ENCODE results near the gene NRP1.

The NRP1 gene

DNA sequence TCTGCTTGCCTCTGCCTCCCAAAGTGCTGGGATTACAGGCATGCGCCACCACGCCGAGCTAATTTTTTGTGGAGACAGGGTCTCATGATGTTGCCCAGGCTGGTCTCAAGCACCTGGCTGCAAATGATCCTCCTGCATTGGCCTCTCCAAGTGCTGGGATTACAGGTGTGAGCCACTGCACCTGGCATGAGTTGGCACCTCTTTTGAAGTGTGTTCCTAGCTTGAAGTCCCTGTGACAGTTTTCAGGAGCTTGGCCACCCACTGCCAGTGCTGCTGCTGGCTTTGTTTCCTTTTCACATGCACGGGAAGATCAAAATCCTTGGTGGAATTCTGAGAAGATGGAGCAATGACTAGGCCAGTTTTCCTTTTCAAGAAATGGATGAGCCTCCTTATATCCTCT lies 126.3 kb downstream of the NRP1 start:
- Histone ChIP-seq H3K9me3 (ENCODE audit: control insufficient read depth, low read length) (no peaks in the 10 kb centered on the region), H3K9ac (ENCODE audit: low read length) (no peak overlapping the region), H3K4me3 (ENCODE audit: low read length) (no peak overlapping the region), H3K27me3 (ENCODE audit: control insufficient read depth, insufficient read depth, low read length) (no peaks in the 10 kb centered on the region), H3K36me3 (ENCODE audit: control insufficient read depth, insufficient read depth, low read length) (peaks cover 3% of the 10 kb centered on the region), H3K4me1 (ENCODE audit: control insufficient read depth, insufficient read depth, low read length) (no peaks in the 10 kb centered on the region)

- no peaks in the 10 kb centered on the region for H3K9me3 ChIP-seq (ENCODE audit: control insufficient read depth, low read length)
- no peaks in the 10 kb centered on the region for H3K4me1 ChIP-seq (ENCODE audit: control insufficient read depth, insufficient read depth, low read length)
- no peak overlapping the region for H3K4me3 ChIP-seq (ENCODE audit: low read length)
- H3K27me3 ChIP-seq (ENCODE audit: control insufficient read depth, insufficient read depth, low read length) = no peaks in the 10 kb centered on the region
- peaks cover 3% of the 10 kb centered on the region for H3K36me3 ChIP-seq (ENCODE audit: control insufficient read depth, insufficient read depth, low read length)
- no peak overlapping the region for H3K9ac ChIP-seq (ENCODE audit: low read length)
These were observed 130.4 kb downstream of the NRP1 start for GRCh38 chr10:33204031-33204430.

DNA sequence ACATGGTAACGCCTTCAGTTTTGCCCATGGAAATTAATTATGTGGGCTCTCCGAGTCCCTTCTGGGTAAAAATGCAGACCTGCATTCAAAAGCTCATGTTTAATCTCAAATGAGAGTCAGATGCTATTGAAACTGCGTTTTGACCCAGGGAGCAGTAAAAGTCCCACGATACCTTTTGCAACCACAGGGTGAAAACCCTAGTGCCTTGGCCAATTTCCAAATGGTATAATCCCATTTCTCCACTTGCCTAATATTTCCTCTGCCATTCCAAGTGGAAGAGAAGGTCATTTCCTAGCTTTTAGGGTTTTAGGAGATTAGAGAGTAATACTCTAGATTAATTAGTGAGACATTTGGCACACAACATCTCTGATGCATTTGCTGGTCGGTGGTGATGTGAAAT lies 132.5 kb downstream of the NRP1 start:
- Histone ChIP-seq H3K4me1 (ENCODE audit: control insufficient read depth, insufficient read depth, low read length) (no peaks in the 10 kb centered on the region), H3K4me3 (ENCODE audit: low read length) (no peak overlapping the region), H3K36me3 (ENCODE audit: control insufficient read depth, insufficient read depth, low read length) (no peaks in the 10 kb centered on the region), H3K27me3 (ENCODE audit: control insufficient read depth, insufficient read depth, low read length) (no peaks in the 10 kb centered on the region), H3K9me3 (ENCODE audit: control insufficient read depth, low read length) (no peaks in the 10 kb centered on the region), H3K9ac (ENCODE audit: low read length) (no peak overlapping the region)

- Histone ChIP-seq H3K9me3 (ENCODE audit: control insufficient read depth, low read length) (no peaks in the 10 kb centered on the region), H3K4me3 (ENCODE audit: low read length) (no peak overlapping the region), H3K36me3 (ENCODE audit: control insufficient read depth, insufficient read depth, low read length) (no peaks in the 10 kb centered on the region), H3K27me3 (ENCODE audit: control insufficient read depth, insufficient read depth, low read length) (no peaks in the 10 kb centered on the region), H3K4me1 (ENCODE audit: control insufficient read depth, insufficient read depth, low read length) (peaks cover 4% of the 10 kb centered on the region), H3K9ac (ENCODE audit: low read length) (no peak overlapping the region)
These were observed 133.2 kb downstream of the NRP1 start for GRCh38 chr10:33201056-33201780.

DNA sequence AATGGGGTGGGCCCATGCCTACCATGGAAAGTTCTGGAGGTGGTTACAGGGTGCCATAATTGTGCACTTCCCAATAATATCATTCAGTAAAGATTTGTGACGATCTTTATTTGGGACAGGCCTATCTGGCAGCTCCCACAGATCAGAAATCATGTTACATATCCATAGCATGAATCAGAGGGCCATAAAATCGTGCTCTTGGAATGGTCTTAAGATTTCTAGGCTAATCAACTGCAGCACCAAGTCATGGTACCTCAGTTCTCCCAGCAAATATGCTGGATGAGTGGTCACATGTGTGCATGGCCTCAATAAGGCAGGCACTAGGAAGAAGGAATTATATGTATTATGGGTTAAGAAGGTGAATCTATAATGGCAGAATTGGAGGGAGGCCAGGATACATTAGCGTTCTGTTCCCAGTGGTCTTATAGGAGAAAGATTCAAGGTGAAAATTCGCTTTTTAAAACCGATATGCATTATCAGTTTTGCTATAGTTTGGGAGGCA lies 134.7 kb downstream of the NRP1 start:
- no peaks in the 10 kb centered on the region for H3K36me3 ChIP-seq (ENCODE audit: control insufficient read depth, insufficient read depth, low read length)
- no peaks in the 10 kb centered on the region for H3K27me3 ChIP-seq (ENCODE audit: control insufficient read depth, insufficient read depth, low read length)
- no peaks in the 10 kb centered on the region for H3K9me3 ChIP-seq (ENCODE audit: control insufficient read depth, low read length)
- peaks cover 11% of the 10 kb centered on the region for H3K4me1 ChIP-seq (ENCODE audit: control insufficient read depth, insufficient read depth, low read length)
- no peak overlapping the region for H3K4me3 ChIP-seq (ENCODE audit: low read length)
- H3K9ac ChIP-seq (ENCODE audit: low read length) = no peak overlapping the region

DNA sequence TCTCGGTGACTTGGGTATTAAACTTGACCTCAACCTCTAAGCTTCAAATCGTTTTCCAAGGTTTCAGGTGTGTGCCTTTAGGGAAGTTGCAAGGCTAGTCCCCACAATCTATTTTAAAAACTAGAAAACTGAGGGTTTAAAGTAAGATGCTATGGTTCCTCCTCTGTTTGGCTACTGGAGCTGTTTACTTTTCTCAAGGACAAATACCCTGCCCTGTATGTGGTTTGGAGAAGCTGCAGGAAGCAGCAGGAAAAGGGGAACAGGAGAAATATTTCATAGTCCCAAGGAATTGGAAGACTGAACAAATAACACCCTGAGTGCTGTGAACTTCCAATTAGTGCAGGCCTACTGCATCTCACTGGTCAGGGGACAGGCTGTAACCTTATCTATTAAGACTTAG lies 135.9 kb downstream of the NRP1 start:
- no peaks in the 10 kb centered on the region for H3K27me3 ChIP-seq (ENCODE audit: control insufficient read depth, insufficient read depth, low read length)
- H3K9me3 ChIP-seq (ENCODE audit: control insufficient read depth, low read length) = no peaks in the 10 kb centered on the region
- peaks cover 20% of the 10 kb centered on the region for H3K4me1 ChIP-seq (ENCODE audit: control insufficient read depth, insufficient read depth, low read length)
- H3K4me3 ChIP-seq (ENCODE audit: low read length) = no peak overlapping the region
- no peaks in the 10 kb centered on the region for H3K36me3 ChIP-seq (ENCODE audit: control insufficient read depth, insufficient read depth, low read length)
- H3K9ac ChIP-seq (ENCODE audit: low read length) = no peak overlapping the region

- Histone ChIP-seq H3K27me3 (ENCODE audit: control insufficient read depth, insufficient read depth, low read length) (no peaks in the 10 kb centered on the region), H3K4me3 (ENCODE audit: low read length) (peak overlapping the region; percentile 44), H3K9me3 (ENCODE audit: control insufficient read depth, low read length) (no peaks in the 10 kb centered on the region), H3K9ac (ENCODE audit: low read length) (peak overlapping the region; percentile 11), H3K36me3 (ENCODE audit: control insufficient read depth, insufficient read depth, low read length) (no peaks in the 10 kb centered on the region), H3K4me1 (ENCODE audit: control insufficient read depth, insufficient read depth, low read length) (peaks cover 22% of the 10 kb centered on the region)
These were observed 137.6 kb downstream of the NRP1 start for GRCh38 chr10:33196710-33197491.

DNA sequence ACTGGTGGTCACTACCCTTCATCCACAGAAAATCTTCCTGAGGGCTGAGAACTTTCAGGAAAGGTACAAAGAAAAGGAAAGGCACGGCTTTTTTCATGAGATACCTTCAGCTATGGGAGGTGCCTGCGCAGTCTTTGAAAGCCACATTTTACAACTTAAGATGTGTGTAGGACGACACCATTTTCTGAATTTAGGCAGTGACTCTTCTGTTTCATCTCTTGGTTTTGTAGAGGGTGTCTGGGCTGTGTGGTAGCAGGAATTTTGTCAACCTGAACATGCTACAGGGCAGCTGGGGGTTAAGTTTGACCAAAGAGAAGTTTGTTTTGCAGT lies 138.1 kb downstream of the NRP1 start:
- H3K9ac ChIP-seq (ENCODE audit: low read length) = no peak overlapping the region
- no peaks in the 10 kb centered on the region for H3K36me3 ChIP-seq (ENCODE audit: control insufficient read depth, insufficient read depth, low read length)
- no peaks in the 10 kb centered on the region for H3K9me3 ChIP-seq (ENCODE audit: control insufficient read depth, low read length)
- peak overlapping the region; percentile 44 for H3K4me3 ChIP-seq (ENCODE audit: low read length)
- H3K27me3 ChIP-seq (ENCODE audit: control insufficient read depth, insufficient read depth, low read length) = no peaks in the 10 kb centered on the region
- H3K4me1 ChIP-seq (ENCODE audit: control insufficient read depth, insufficient read depth, low read length) = peaks cover 22% of the 10 kb centered on the region

GRCh38 chr10:33195608-33196376 lies 138.7 kb downstream of the NRP1 start:
- Histone ChIP-seq H3K27me3 (ENCODE audit: control insufficient read depth, insufficient read depth, low read length) (no peaks in the 10 kb centered on the region), H3K4me3 (ENCODE audit: low read length) (no peak overlapping the region), H3K36me3 (ENCODE audit: control insufficient read depth, insufficient read depth, low read length) (no peaks in the 10 kb centered on the region), H3K9ac (ENCODE audit: low read length) (no peak overlapping the region), H3K9me3 (ENCODE audit: control insufficient read depth, low read length) (no peaks in the 10 kb centered on the region), H3K4me1 (ENCODE audit: control insufficient read depth, insufficient read depth, low read length) (peaks cover 22% of the 10 kb centered on the region)

DNA sequence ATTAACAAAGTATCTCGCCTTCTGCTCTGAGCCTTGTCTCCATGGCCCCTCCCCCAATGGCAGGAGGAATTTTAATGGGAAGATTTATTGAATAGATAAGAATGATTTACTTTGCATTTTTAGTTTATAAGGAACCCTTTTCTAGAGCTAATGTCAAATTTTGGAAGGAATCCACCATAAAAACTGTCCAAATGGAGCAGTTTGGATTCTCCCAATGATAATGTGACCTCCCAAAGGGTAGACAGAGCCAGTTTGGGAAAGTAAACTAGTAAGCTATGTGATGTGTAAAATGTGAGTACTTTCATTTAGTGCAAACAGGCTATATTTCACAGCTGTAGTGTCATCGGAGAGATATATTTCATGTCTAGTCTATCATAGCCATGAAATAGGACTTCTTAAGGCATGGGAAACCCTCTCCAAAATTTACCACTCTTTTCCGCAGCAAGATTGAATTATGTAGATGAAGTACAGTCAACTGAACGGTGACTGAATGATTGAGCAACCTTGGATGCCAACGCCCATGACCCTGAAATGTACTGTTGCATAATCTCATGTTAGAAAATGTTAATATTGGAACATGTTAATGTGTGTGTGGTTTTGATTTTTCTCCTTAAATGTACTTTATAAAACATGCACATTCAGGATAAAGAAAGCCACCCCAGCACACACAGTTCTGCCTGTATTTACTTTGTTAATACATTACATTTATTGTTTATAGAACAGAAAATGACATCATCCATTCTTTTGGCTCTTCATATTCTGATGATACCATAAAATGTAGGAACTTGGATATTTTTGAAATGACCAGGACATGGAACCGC lies 140.6 kb downstream of the NRP1 start:
- H3K36me3 ChIP-seq (ENCODE audit: control insufficient read depth, insufficient read depth, low read length) = no peaks in the 10 kb centered on the region
- no peaks in the 10 kb centered on the region for H3K27me3 ChIP-seq (ENCODE audit: control insufficient read depth, insufficient read depth, low read length)
- H3K9ac ChIP-seq (ENCODE audit: low read length) = no peak overlapping the region
- no peaks in the 10 kb centered on the region for H3K9me3 ChIP-seq (ENCODE audit: control insufficient read depth, low read length)
- H3K4me3 ChIP-seq (ENCODE audit: low read length) = no peak overlapping the region
- peaks cover 22% of the 10 kb centered on the region for H3K4me1 ChIP-seq (ENCODE audit: control insufficient read depth, insufficient read depth, low read length)

DNA sequence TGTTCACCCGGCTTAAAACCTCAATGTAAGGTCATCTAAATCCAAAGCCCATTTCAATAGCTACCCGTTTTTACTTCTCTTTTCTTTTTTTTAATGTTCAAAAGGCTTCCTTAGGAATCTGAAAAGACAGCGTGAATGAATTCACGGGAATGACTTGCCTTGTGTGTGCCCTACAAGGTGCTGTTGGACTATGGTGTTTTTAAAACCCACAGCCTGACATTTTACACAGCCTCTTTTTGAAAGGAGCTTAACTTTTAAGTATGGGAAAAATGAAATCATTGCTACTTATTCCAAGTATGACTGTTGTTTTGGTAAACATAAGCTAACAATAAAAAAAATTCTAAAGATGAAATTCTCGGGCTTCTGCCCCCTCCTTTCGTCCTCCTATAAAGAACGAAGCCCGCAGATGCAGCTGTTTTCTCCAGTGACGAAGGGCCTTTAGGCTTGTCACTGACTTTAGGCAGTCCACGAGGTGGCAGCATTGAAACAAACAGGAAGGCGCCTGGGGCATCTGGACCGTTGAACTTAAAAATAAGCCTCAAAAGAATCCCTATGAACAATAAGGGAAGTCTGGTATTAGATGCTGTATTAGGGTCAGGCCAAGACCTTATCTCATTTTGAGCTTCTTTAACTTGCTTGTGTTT lies 141.3 kb downstream of the NRP1 start:
- H3K36me3 ChIP-seq (ENCODE audit: control insufficient read depth, insufficient read depth, low read length) = no peaks in the 10 kb centered on the region
- no peak overlapping the region for H3K4me3 ChIP-seq (ENCODE audit: low read length)
- H3K4me1 ChIP-seq (ENCODE audit: control insufficient read depth, insufficient read depth, low read length) = peaks cover 22% of the 10 kb centered on the region
- H3K27me3 ChIP-seq (ENCODE audit: control insufficient read depth, insufficient read depth, low read length) = no peaks in the 10 kb centered on the region
- H3K9ac ChIP-seq (ENCODE audit: low read length) = no peak overlapping the region
- H3K9me3 ChIP-seq (ENCODE audit: control insufficient read depth, low read length) = no peaks in the 10 kb centered on the region

Measured in mucosa of stomach (tissue), 1 donor.